ENCODE data around the gene HIF3A. TPM values are rescaled to one million over a fixed set of nuclear protein-coding genes. Genes with fewer than 3 reads are reported as not detected.
A peak's percentile ranks its signal among the peaks of the same experiment; 100 is the strongest.

HIF3A gene
- total RNA-seq, 4 donors from 2014 or later = 98.2 to 268 (median 160) TPM

- H3K27me3 ChIP-seq = no peaks in the 10 kb centered on the region
- H3K4me1 ChIP-seq = peaks cover 14 to 27% (median 23%) of the 10 kb centered on the region in 4 donors
- DNase-seq (ENCODE audit: extremely low spot score) = no peak
- no peak overlapping the region for H3K27ac ChIP-seq (replicated peaks in 1 of 4)
- no peaks in the 10 kb centered on the region for H3K9me3 ChIP-seq
- TF ChIP-seq POLR2A (IDR thresholded peaks at IDR 0.05; ENCODE audit: low read depth) (no peak), CTCF (IDR thresholded peaks at IDR 0.05) (no peak), POLR2AphosphoS5 (IDR thresholded peaks at IDR 0.05) (no peak), EP300 (IDR thresholded peaks at IDR 0.05) (no peak)
- WGBS = 90% methylated on average over 23 of the region's 25 CpGs
- intact Hi-C loops (cut with DNase I) = no loop called here
- no peak overlapping the region for H3K4me3 ChIP-seq
- peaks cover 51 to 97% (median 80%) of the 10 kb centered on the region in 4 donors for H3K36me3 ChIP-seq
Observed at GRCh38 chr19:46388311-46389095, 91.7 kb downstream of the HIF3A start.

GRCh38 chr19:46390121-46390858 is 93.4 kb downstream of the HIF3A start:
- H3K4me3 ChIP-seq = no peak overlapping the region
- H3K27ac ChIP-seq (replicated peaks in 1 of 4) = peak overlapping the region in 1 of 4 donors; percentile 40
- intact Hi-C loops (cut with DNase I) = loop anchor here (5.0 to 10.0 kb wide), 2 partner anchors 108 to 125 kb away; no protein-coding TSS in a partner anchor
- peaks cover 2 to 31% (median 26%) of the 10 kb centered on the region in 4 donors for H3K4me1 ChIP-seq
- WGBS = 91% methylated on average over 13 of the region's 16 CpGs
- no peaks in the 10 kb centered on the region for H3K9me3 ChIP-seq
- H3K36me3 ChIP-seq = peaks cover 43 to 81% (median 62%) of the 10 kb centered on the region in 4 donors
- H3K27me3 ChIP-seq = no peaks in the 10 kb centered on the region
- TF ChIP-seq CTCF (IDR thresholded peaks at IDR 0.05) (no peak), EP300 (IDR thresholded peaks at IDR 0.05) (no peak), POLR2A (IDR thresholded peaks at IDR 0.05; ENCODE audit: low read depth) (no peak), POLR2AphosphoS5 (IDR thresholded peaks at IDR 0.05) (no peak)
- DNase-seq (ENCODE audit: extremely low spot score) = no peak

GRCh38 chr19:46390866-46391265 is 94.0 kb downstream of the HIF3A start:
- Histone ChIP-seq H3K27ac (replicated peaks in 1 of 4) (peak overlapping the region in 2 of 4 donors; percentile 37 to 40), H3K36me3 (peaks cover 43 to 75% (median 57%) of the 10 kb centered on the region in 4 donors), H3K27me3 (no peaks in the 10 kb centered on the region), H3K9me3 (no peaks in the 10 kb centered on the region), H3K4me3 (no peak overlapping the region), H3K4me1 (peaks cover 2 to 34% (median 27%) of the 10 kb centered on the region in 4 donors)
- 90% methylated on average over 15 of the region's 18 CpGs for WGBS
- TF ChIP-seq POLR2A (IDR thresholded peaks at IDR 0.05; ENCODE audit: low read depth) (no peak), POLR2AphosphoS5 (IDR thresholded peaks at IDR 0.05) (no peak)
- intact Hi-C loops (cut with DNase I) = loop anchor here (5.0 to 10.0 kb wide), 2 partner anchors 109 to 124 kb away; no protein-coding TSS in a partner anchor
- no peak for DNase-seq (ENCODE audit: extremely low spot score)

GRCh38 chr19:46391296-46392251 is 94.7 kb downstream of the HIF3A start:
- Histone ChIP-seq H3K27ac (replicated peaks in 1 of 4) (peak overlapping the region; percentile 21 to 55 (median 48)), H3K4me1 (peaks cover 2 to 35% (median 27%) of the 10 kb centered on the region in 4 donors), H3K4me3 (no peak overlapping the region), H3K9me3 (no peaks in the 10 kb centered on the region), H3K36me3 (peaks cover 43 to 68% (median 52%) of the 10 kb centered on the region in 4 donors), H3K27me3 (no peaks in the 10 kb centered on the region)
- no peak for DNase-seq (ENCODE audit: extremely low spot score)
- no peak for TF ChIP-seq CTCF (IDR thresholded peaks at IDR 0.05)
- TF ChIP-seq POLR2A (IDR thresholded peaks at IDR 0.05; ENCODE audit: low read depth) = no peak
- intact Hi-C loops (cut with DNase I) = loop anchor here (5.0 to 10.0 kb wide), 2 partner anchors 109 to 123 kb away; no protein-coding TSS in a partner anchor
- 89% methylated on average over 23 of the region's 33 CpGs for WGBS
